GM19463 (cell line): ENCODE results near the gene PCSK9.

Experiments
- ATAC-seq: cut with Tn5 transposase; IDR thresholded peaks from one replicate; pipeline ENCODE4 v1.9.1; 2021; ENCODE audit warnings: mild to moderate bottlenecking, moderate library complexity; ENCODE audit not compliant: unreplicated experiment

The PCSK9 gene

DNA sequence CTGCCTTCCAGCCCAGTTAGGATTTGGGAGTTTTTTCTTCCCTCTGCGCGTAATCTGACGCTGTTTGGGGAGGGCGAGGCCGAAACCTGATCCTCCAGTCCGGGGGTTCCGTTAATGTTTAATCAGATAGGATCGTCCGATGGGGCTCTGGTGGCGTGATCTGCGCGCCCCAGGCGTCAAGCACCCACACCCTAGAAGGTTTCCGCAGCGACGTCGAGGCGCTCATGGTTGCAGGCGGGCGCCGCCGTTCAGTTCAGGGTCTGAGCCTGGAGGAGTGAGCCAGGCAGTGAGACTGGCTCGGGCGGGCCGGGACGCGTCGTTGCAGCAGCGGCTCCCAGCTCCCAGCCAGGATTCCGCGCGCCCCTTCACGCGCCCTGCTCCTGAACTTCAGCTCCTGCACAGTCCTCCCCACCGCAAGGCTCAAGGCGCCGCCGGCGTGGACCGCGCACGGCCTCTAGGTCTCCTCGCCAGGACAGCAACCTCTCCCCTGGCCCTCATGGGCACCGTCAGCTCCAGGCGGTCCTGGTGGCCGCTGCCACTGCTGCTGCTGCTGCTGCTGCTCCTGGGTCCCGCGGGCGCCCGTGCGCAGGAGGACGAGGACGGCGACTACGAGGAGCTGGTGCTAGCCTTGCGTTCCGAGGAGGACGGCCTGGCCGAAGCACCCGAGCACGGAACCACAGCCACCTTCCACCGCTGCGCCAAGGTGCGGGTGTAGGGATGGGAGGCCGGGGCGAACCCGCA lies at the start of gene PCSK9:
TSS of gene PCSK9 (plus strand) at position 207 of the 741 bp plus-strand sequence. CDS start at position 497, 290 bp downstream.
- ATAC-seq: no peak

DNA sequence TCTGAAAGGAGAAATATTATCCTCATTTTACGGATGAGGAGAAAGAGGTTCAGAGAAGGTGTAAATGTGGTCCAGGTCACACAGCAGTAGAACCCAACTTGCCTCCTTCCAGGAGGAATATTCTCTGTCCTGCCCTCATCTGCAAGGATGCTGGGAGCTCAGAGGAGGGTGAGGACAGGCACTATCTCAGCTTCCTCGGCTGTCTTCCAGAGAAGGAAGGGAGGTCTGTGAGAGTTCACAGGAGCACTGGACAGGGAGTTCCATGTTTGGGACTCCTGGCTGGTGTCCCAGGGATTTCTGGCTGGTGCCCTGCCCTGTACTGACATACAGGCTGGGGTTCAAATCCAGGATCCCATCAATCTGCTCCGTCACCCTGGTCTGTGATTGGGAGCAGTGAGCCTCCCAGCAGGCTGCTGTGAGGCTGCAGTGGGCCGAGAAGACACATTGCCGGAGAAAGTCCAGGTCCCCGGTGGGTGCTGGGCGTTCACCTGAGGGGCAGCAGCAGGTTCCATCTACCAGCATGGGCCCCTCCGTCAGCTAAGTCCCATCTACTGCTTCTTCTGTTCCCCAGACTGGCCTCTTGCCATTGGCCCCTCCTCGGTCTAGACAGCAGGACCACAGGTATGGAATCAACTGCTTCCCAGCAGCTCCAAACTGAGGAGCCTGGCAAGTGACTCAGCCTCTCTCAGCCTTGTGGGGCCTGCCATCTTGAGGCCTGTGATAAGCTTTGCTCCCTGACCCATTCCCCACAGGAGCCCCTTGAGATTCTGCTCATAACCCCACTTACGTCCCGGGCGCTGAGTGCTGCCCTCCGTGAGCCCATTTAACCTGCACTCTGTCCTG lies 49.2 kb upstream of the PCSK9 start:
- ATAC-seq: no peak

DNA sequence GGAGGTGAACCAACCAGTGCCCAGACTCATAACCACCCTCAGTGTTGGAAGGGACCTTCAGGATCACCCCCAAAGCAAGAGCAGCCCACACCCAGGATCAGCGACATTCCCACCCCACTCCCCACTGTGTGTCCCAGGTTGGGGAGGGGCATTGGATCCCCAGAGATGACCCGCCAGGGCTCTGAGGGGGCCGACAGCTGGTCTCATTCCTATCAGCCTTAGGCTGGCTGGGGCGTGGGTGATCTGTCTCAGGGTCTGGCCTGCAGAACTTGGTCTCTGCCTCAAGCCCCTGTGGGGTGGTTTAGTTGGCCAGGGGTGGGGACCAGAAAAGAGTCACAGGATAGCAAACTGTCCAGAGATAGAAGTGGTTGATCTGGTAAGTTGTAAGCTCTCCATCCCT lies 48.4 kb upstream of the PCSK9 start:
- ATAC-seq: no peak

DNA sequence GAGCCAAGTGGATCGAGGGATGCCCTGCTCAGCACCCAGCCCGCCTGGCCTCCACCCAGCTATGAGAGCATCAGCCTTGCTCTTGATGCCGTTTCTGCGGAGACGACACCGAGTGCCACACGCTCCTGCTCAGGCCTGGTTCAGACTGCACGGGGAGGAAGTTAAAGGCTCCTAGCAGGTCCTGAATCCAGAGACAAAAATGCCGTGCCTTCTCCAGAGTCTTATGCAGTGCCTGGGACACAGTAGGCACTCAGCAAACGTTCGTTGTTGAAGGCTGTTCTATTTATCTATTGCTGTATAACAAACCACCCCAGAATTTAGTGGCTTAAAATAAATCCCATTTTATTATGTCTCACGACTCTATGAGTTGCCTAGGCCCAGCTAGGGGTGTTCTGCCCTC lies 47.4 kb upstream of the PCSK9 start:
- ATAC-seq: no peak

DNA sequence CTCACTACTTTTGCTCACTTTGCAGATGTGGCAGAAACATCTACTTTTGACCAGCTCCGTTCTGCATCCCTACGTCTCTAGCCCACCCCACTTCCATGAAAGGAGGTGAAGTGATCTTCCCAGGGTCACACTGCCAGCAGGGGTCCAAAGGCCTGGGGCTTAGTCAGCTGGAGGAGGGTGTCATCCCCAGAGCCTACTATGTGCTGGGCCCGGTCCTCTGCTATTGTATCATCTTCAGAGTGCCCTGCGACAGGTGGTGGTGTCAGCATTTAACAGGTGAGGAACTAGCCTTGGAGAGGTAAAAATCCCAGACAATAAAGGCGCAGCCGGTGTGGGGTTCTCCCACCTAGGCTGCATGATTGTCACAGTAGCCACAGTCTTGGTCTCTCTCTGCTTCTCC lies 46.2 kb upstream of the PCSK9 start:
- ATAC-seq: no peak

DNA sequence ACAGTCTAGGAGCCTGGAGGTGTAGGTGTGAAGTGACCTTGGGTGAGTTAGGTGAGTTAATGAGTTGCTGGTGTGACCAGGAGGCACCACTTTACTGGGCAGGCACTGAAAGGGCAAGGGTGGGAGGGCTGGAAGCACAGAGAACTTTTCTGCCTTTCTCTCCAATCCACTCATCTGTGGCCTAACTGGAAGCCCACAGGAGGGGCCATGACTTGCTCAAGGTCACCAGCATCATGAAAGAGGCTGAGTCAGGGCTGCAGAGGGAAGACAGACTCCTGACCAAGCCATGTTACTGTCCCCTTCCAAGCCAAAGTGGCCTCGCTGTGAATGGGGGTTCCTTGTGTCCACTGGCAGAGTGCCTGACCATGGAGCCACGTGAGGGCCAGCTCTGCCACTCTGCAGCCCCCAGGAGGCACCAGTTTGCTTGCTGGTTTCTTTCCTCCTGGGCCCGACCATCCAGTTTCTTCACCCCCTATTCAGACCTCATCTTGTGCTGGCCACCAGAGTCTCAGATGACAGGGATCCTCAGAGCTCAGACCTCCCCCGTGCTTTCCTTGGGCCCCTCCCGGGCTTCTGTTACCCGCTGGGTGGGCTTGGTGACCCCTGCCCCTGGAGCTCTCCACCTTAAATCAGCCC lies 44.9 kb upstream of the PCSK9 start:
- ATAC-seq: no peak

DNA sequence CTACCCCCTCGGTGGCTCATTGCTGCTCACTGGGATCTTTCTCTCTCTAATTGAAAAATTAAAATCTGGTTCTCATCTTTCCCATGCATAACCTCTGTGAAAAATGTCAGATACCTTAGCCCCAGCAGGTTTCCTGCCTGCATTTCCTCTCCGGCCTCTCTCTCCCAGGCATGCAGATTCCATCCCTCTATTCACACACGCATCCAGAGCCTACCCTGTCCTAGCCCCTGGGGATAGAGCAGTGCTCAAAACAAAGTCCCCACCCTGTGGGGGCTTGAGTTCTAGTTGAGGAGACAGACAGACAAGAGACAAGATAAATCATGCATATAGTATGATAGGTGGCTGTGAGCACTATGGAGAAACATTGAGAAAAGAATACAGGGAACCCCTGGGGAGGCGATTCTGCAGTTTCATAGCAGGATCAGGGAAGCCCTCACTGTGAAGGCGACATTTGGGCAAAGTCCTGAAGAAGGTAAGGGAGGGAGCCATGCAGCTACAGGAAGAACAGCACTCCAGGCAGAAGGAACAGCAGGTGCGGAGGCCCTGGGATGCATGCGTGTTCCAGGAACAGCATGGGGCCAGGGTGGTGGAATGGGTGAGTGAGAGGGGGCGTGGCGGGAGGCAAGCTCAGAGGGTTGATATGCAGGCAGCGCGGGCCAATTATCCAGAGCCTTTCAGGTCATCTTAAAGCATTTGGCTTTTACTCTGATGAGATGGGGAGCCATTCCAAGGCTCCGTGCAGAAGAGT lies 44.2 kb upstream of the PCSK9 start:
- ATAC-seq: no peak

DNA sequence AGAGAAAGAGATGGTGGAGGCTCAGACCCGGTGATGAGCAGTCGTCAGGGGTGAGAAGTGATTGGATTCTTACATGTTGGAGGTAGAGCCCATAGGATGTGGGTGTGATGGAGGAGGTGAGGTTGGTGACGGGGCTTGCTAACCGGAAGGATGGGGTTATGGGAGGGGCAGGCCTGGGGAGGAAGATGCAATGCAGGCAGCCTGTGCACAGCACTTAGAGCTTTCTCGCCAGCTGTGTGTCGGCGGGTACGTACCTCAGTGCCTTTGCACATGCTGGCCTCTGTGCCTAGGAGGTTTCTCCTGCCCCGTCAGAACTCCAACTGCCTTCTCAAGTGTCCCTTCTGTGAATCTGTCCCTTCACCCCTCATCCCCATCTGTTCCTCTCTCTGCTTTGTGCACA lies 43.5 kb upstream of the PCSK9 start:
- ATAC-seq: no peak

DNA sequence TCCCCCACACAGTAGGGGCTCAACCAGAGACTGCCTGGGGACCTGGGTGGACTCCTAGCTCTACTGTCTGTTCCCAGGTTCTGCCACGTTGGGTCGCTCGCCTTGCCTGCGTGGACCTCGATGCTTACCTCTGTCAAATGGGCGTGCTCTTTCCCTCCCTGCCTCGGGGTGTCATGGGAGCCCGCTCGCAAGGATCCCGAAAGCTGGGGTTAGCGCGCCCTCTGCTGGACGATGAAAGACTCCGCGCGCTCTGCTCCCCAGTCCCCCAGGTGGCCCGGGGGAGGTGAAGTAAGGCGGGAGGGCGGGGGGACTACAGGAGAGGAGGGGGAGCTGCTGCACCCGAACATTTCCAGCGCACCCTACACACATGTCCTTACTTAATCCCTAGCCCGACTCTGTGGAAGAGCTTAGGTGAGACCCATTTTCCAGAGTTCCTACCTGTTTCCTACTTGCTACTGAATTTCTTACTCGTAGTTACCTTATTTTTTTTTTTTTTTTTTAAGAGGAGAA lies 42.9 kb upstream of the PCSK9 start:
- peak; percentile 80 for ATAC-seq

DNA sequence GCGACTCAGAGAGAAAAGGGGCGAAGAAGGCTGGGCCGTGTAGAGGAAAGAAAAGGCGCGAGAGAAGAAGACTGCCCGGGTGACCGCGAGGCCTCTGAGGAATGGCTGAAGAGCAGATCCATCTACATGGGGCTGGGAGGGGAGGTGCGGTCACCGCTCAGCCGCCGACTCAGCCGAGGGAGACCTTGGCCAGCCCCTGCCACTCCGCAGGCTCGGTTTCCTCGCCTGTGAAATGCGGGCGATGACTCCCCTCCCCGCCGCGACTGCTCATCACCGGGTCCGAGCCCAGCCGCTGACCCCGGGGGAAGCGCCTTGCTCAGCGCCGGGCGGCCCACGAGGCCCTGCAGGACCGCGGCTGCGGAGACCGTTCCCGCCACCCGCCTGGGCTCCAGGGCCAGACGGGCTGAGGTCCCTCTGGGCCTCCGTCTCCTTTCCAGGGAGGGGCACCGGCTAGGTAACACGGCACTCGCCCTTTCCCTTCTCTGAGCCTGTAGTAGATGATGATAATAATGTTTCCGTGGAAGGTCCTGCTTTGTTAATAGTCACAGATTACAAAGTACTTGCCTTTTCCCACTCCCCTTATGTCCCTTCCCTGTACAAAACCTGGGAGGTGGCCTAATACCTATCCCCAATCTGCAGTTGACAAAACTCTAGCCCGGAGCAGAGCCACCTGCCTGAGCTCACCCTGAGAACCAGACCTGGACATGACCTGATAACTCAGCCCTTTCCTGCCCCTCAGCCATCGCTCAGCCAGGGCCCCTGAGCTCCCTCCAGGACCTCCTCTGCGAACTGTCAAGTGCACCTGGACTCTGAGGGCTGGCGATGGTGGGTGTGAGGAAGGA lies 42.3 kb upstream of the PCSK9 start:
- ATAC-seq: no peak

DNA sequence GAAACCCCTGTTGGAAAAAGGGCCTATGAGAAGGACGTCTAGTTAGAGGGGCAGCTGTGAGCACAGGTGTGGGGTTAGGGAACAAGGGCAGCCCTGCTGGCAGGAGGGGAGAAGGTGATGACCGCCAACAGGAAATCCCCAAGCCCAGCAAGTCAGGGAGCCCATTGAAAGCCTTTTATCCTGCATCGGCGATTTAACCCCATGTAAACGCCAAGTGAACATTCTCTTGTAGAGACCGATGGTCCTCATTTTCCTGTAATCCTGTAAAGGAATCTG lies 41.7 kb upstream of the PCSK9 start:
- ATAC-seq: no peak

DNA sequence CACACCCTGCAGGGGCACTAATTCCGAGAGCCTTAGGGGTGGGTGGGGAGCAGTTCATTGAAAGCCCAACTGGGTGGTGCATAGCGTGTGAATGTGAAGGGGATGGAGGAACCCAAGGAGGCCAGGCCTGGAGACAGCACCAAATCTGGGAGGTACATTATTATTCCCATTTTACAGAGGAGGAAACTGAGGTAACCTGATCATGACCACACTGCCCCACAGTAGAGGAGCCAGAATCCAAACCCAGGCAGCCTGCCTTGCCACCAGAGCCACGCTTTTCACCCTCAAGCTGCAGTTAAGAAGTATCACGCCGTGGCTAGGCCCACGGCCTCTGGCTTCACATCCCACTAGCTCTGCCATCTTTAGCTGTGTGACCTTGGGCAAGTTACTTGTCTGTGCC lies 41.2 kb upstream of the PCSK9 start:
- no peak for ATAC-seq

DNA sequence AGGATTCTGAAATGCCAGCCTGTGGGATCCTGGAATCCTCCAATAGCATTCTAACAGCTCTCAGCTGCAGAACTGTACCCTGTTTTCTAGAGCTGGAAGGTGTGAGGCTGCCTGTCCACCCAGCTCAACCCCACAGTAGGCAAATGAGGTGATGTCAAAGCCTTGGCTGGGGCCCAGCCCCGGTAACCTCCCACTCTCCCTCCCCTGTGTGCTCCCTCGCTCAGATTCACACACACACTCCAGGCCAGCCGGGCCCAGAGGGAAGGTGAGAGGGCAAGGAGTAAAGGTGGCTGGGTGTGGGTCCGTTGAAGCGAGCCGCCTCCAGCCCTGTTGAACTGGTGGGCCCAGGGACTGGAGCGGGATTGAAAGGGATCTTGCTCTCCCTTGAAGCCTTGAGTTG lies 40.7 kb upstream of the PCSK9 start, which contains the start of gene BSND:
TSS of gene BSND (plus strand) at position 257 of the 400 bp plus-strand sequence. CDS start 254 bp downstream, outside the sequence.
- ATAC-seq: no peak

DNA sequence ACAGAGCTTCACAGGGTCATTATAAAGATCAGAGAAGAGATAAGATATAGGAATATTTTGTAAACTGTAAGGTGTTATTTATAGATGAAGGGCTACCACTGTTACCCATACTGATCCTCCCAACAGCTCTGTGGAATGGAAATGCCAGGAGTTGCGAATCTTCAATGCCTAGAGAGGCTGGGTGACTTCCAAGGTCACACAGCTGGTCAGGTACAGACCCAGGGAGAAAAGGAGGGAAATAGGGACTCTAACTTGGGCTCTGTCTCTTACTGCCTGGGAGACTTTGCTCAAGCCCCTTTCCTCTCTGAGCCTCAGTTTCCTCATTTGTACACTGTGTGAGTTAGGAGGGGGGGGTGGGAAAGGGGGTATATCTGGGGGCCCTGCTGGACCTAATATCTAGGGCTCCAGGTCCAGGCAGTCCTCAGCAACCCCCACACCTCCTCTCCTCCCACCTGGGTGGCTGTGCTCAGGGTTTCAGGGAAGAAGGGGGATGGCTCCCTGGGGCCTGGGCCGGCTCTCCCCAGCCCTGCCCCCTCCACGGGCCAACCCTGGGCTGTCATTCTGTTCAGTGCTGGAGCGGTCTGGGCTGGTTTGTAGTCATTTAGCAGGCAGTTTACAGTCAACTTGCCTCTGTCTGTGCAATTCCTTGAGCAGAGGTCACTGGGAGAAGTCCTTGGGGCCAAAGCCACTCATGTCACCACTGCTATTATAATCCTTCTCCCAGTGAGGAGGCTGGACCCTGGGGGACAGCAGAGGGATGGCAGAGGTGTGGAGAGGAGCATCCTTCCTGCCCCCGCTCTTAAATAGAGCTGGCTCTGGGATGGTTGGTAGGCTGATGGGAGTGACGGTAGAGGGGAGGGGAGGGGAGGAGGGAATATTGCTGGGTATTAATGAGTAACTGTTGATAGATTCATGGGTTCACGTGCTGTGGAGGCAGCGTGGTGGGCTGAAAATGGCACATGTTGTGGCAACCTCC lies 39.0 kb upstream of the PCSK9 start:
- ATAC-seq: no peak

DNA sequence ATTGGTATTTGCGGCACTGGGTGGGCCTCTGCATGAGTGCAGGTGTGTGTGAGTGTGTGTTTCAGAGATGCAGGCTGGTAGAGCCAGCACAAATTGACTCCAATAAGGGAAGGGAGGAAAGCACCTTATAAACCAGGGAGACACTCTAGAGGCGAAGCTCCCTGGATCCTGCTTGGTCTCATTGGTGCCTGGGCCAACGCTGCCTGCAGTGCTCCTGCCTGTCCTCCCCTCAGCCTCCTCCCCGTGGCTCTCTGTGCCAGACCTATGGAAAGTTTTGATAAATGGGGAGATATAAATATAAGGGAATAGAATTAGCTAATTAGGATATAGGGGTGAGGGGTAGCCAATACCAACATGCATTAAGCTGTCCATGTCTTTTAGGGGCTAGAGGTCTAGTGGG lies 38.0 kb upstream of the PCSK9 start:
- ATAC-seq: no peak

DNA sequence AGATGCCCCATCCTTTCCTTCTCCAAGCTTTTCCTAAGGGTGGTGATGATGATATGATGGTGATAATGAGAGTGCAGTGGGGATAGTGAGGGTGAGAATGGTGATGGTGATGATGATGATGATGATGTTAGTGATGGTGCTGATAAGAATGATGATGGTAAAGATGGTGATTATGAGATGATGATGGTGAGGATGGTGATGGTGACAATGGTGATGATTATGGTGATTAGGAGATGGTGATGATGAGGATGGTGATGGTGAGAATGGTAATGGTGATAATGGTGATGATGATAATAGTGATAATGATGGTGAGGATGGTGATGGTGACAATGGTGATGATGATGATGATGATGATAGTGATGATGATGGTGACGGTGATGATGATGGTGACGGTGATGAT lies 36.7 kb upstream of the PCSK9 start:
- ATAC-seq: no peak

DNA sequence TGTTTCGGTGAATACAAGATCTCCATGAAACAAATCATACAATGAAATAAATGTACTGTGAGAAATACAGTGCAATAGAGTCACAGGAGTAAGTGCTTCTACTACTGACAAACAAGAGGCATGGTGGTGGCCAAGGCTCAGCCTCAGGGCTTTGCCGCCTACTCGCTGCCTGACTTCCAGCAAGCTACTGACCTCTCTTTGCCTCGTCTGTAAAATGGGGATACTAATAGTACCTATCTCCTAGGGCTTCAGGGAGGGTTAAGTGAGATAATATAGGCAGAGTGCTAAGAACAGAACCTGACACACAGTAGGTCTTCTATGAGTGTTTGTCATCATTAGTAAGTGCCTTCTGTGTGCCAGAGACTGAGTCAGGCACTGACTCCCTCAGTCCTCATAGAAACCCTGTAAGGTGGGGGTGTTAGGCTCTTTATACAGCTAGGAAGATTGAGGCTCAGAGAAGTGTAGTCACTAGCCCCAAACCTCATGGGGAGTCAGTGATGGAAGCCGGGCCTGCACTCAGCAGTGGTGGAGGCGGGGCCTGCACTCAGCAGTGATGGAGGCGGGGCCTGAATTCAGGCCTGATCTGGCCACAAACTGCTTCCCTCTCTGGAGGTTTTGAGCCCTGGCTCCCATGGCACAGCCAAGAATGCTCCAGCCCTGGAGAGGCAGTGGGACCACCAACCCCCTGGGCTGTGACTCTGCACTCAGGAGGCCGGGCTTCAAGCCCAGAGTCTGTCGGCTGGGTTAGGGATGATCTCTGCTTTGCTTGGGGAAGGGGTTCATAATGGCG lies 33.8 kb upstream of the PCSK9 start:
- no peak for ATAC-seq

DNA sequence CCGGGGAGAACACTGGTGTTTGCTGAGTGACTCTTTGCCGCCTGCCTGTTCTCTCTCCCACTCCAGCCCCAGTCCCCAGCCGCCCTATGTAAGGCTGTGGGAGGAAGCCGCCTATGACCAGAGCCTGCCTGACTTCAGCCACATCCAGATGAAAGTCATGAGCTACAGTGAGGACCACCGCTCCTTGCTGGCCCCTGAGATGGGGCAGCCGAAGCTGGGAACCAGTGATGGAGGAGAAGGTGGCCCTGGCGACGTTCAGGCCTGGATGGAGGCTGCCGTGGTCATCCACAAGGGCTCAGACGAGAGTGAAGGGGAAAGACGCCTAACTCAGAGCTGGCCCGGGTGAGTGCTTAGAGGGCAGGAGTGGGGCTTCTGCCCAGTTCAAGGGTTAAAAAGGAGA lies 32.4 kb upstream of the PCSK9 start:
- ATAC-seq: no peak
